Measurements from ENCODE around the gene CCDC74A. TPM values are rescaled to one million over a fixed set of nuclear protein-coding genes. Genes with fewer than 3 reads are reported as not detected.
"Not testable (repeated sequence)": the region's sequence is repeated elsewhere in the genome, so short reads cannot be mapped to it uniquely, and the experiment has no call there.

Gene CCDC74A
- total RNA-seq, 2 donors from 2014 or later = 2.0 to 4.1 TPM

DNA sequence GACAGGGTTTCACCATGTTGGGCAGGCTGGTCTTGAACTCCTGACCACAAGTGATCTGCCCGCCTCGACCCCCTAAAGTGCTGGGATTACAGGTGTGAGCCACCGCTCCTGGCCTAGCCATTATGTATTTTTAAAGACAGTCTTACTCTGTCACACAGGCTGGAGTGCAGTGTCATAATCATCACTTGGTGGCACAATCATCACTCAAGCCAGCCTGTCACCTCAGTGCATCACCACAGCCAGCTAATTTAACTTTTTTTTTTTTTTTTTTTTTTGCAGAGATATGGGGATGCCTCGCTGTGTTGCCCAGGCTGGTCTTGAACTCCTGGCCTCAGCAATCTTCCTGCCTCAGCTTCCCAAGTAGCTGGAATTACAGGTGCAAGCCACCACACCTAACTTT, 24.1 kb upstream of the CCDC74A start:
- not testable (repeated sequence) for H3K27me3 ChIP-seq; DNase-seq; H3K9ac ChIP-seq (ENCODE audit: low read depth in 2 of 2, low read length in 2 of 2); H3K36me3 ChIP-seq; H3K27ac ChIP-seq; H3K9me3 ChIP-seq; H3K4me3 ChIP-seq; H3K4me1 ChIP-seq
- intact Hi-C loops (cut with DNase I) = loop anchor here (10.0 kb wide), 1 partner anchor 1339 kb away; no protein-coding TSS in a partner anchor

DNA sequence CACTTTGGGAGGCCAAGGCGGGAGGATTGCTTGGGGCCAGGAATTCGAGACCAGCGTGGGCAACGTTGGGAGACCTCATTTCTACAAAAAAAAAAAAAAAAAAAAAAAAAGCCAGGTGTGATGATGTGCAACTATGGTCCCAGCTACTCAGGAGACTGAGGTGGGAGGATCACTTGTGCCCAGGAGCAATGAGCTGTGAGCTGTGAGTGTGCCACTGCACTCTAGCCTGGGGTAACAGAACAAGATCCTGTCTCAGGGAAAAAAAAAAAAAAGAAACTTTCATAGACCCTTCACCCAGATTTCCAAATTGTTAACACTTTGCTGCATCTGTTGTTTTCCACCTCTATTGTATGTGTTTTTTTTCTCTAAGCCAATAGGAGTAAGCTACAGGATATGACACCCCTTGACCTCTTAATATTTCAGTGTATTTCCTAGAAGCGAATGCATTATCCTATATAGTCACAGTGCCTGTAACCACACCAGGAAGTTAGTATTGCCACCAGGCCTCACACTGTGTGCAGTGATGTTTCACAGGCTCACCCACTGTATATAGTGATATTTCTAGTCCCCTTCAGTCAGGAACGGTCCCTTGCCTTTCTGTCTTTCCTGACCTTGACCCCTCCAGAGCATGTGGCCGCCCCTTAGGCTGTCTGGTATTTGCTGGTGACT, 23.5 kb upstream of the CCDC74A start:
- H3K9me3 ChIP-seq; H3K27me3 ChIP-seq; H3K4me1 ChIP-seq; H3K9ac ChIP-seq (ENCODE audit: low read depth in 2 of 2, low read length in 2 of 2); H3K27ac ChIP-seq; H3K36me3 ChIP-seq; H3K4me3 ChIP-seq; DNase-seq: not testable (repeated sequence)
- intact Hi-C loops (cut with DNase I) = loop anchor here (10.0 kb wide), 1 partner anchor 1339 kb away; no protein-coding TSS in a partner anchor

DNA sequence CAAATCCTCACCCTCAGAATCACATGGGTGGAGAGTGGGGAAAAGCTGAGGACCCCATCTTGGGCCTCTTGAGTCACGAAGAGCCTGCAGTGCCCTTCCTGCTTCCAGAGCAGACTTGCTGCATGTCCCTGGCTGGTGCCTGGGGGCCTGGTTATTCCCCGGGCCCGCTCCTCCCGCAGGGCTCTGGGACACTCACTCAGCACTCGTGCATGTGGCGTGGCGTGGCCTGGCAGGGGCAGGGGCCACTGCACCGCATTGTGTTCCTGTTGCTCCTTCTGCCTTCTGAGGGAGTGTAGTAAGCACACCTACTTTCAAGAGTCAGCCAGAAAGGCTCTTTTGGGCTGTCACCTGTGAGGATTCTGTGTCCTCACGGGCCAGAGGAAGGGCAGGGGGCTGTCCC, 18.1 kb upstream of the CCDC74A start:
- TF ChIP-seq, protein P1, sequence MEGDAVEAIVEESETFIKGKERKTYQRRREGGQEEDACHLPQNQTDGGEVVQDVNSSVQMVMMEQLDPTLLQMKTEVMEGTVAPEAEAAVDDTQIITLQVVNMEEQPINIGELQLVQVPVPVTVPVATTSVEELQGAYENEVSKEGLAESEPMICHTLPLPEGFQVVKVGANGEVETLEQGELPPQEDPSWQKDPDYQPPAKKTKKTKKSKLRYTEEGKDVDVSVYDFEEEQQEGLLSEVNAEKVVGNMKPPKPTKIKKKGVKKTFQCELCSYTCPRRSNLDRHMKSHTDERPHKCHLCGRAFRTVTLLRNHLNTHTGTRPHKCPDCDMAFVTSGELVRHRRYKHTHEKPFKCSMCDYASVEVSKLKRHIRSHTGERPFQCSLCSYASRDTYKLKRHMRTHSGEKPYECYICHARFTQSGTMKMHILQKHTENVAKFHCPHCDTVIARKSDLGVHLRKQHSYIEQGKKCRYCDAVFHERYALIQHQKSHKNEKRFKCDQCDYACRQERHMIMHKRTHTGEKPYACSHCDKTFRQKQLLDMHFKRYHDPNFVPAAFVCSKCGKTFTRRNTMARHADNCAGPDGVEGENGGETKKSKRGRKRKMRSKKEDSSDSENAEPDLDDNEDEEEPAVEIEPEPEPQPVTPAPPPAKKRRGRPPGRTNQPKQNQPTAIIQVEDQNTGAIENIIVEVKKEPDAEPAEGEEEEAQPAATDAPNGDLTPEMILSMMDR (IDR thresholded peaks at IDR 0.05) = no peak
- intact Hi-C loops (cut with DNase I) = loop anchor here (10.0 kb wide), 1 partner anchor 1345 kb away; no protein-coding TSS in a partner anchor
- Histone ChIP-seq H3K4me3 (no peak overlapping the region), H3K9me3 (no peaks in the 10 kb centered on the region), H3K27ac (no peak overlapping the region), H3K4me1 (no peaks in the 10 kb centered on the region), H3K9ac (ENCODE audit: low read depth in 2 of 2, low read length in 2 of 2) (no peak overlapping the region), H3K27me3 (no peaks in the 10 kb centered on the region), H3K36me3 (no peaks in the 10 kb centered on the region)
- no peak for DNase-seq

DNA sequence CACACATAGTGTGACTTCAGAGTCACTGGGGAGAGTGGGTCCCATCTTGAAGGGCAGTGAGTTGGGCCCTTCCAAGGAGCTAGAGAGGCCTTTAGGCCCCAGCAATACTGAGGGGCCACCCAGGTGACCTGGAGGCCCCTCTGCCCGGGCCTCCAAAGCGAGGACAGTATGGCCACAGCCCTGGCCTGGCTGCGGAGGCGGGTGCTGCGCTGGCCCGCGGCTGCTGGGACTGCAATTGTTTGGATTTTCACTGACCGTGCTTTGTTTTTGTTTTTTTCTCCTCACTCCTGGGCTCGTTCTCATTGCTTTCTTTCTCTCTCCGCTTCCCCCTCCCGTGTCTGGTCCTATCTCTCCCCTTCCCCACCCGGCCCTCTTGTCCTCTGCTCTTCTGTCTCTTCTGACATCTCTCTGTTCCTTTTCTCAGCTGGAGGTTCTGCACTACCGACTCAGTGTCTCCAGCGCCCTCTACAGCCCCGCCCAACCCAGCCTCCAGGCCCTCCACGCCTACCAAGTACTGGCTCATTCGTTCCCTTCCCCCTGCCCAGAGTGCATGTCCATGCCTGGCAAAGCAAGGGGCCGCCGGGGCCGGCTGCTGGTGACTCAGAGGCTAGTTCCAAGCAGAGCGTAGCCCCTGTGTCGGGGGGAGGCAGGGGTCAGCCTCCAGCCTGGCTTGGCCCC, 16.3 kb upstream of the CCDC74A start:
- H3K36me3 ChIP-seq; H3K4me3 ChIP-seq; intact Hi-C loops (cut with DNase I); H3K4me1 ChIP-seq; H3K27ac ChIP-seq; H3K9ac ChIP-seq (ENCODE audit: low read depth in 2 of 2, low read length in 2 of 2); H3K27me3 ChIP-seq; DNase-seq; H3K9me3 ChIP-seq: not testable (repeated sequence)

DNA sequence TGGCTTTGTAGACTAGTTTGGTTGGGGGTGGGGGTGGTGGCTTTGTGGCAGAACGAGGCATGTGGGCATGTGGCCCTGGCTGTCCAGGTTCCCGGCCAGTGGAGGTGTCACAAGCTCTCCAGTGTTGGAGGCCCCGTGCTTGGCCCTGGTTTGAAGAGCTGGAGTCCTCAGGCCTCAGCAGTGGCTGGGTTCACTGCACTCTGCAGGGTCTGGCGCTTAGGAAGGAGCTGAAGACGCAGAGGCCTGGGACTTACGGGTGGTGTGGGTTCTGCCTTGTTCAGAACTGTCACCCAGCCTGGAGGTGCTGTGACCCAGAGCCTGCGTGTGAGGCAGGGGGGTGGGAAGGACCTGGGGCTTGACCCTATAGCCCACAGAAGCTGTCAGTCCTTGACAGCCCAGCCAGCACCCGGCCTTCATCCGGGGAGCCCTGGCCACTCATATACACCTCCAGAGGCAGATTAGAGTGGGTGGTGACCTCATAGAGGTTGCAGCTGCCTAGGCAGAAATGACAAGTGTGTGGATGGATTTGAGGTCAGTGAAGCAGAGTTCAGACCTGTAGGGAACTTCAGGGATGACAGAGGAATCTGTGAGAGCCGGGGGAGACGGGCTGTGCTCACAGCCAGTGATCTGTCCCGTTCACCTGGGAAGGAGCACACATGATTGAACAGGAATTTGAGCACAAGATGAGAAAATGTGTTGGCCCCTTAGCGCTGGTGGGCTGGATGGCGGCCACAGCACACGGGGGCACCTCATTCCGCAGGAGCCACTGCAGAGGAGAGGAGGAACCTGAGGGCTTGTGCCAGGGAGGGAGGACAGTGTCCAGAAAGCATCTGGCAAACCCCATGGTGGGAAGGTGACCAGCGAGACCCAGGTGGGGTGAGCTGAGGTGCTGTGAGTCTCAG, 15.5 kb upstream of the CCDC74A start:
- H3K9ac ChIP-seq (ENCODE audit: low read depth in 2 of 2, low read length in 2 of 2); H3K4me1 ChIP-seq; DNase-seq; H3K36me3 ChIP-seq; H3K27ac ChIP-seq; intact Hi-C loops (cut with DNase I); H3K9me3 ChIP-seq; H3K27me3 ChIP-seq; H3K4me3 ChIP-seq: not testable (repeated sequence)

DNA sequence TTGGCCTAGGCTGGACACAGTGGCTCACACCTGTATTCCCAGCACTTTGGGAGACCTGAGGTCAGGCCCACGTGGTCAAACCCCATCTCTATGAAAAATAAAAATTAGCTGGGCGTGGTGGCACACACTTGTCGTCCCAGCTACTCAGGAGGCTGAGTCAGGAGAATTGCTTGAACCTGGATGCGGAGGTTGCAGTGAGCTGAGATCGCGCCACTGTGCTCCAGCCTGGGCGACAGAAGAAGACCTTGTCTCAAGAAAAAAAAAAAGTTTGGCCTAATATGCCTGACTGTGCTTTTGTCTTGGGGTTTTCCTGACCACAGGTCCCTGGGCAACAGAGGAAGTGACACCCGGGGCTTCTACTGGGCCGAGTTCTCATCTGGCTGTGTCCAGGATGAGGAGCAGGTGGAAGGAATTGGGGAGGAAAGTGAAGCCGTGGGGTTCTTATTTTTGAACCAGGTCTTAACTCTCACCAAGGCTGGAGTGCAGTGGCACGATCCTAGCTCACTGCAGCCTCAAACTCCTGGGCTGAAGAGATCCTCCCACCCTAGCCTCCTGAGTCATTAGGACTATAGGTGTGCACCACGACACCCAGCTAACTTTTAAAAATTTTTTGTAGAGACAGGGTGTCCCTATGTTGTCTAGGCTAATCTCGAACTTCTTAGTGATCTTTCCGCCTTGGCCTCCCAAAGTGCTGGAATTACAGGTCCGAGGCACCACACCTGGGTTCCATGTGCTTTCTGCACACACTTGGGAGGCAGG, 13.1 kb upstream of the CCDC74A start:
- H3K4me3 ChIP-seq; H3K27me3 ChIP-seq; intact Hi-C loops (cut with DNase I); H3K4me1 ChIP-seq; DNase-seq; H3K27ac ChIP-seq; H3K9ac ChIP-seq (ENCODE audit: low read depth in 2 of 2, low read length in 2 of 2); H3K9me3 ChIP-seq; H3K36me3 ChIP-seq: not testable (repeated sequence)

DNA sequence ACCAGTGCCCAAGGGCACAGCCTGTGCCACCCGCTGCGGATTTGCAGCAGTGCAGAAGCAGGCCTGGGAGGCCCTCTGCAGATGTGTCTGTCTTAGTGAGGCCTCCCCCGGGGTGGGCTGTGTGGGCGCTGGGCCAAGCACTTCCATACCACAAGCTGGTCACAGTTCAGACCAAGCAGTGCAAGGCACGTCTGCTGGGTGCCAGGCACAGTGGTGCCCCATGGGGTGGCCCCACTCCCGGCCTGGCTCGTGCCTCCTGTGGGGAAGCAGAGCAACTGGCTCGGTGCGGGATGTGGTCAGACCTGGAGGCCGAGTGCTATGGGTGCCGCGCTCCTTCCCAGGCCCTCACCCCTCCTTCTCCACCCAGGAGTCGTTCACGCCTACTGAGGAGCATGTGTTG, 12.5 kb upstream of the CCDC74A start:
- H3K9ac ChIP-seq (ENCODE audit: low read depth in 2 of 2, low read length in 2 of 2); DNase-seq; H3K27me3 ChIP-seq; H3K36me3 ChIP-seq; H3K4me3 ChIP-seq; intact Hi-C loops (cut with DNase I); H3K9me3 ChIP-seq; H3K4me1 ChIP-seq; H3K27ac ChIP-seq: not testable (repeated sequence)

DNA sequence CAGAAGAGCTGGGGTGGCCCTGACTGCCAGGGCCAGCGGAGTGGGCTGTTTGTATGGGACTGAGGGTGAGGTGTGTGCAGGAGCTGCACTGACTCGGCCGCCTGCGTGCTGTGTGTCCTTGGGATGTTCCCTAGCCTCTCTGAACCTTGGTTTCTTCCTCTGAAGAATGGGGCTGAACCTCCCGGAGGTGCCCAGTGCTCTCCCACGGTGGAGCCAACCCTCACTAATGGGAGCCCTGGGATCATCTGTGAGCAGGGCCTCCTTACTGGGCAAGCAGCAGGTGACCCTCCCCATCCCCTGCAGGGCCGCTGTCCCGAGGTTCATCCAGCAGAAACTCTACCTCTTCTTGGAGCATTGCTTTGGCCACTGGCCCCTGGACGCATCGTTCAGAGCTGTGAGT, 11.7 kb upstream of the CCDC74A start:
- DNase-seq = no peak
- H3K4me3 ChIP-seq = no peak overlapping the region
- H3K9me3 ChIP-seq = no peaks in the 10 kb centered on the region
- H3K9ac ChIP-seq (ENCODE audit: low read depth in 2 of 2, low read length in 2 of 2) = no peak overlapping the region
- H3K27me3 ChIP-seq = no peaks in the 10 kb centered on the region
- no peaks in the 10 kb centered on the region for H3K4me1 ChIP-seq
- intact Hi-C loops (cut with DNase I) = no loop called here
- no peaks in the 10 kb centered on the region for H3K36me3 ChIP-seq
- TF ChIP-seq, protein P1 (IDR thresholded peaks at IDR 0.05) = no peak
- no peak overlapping the region for H3K27ac ChIP-seq

DNA sequence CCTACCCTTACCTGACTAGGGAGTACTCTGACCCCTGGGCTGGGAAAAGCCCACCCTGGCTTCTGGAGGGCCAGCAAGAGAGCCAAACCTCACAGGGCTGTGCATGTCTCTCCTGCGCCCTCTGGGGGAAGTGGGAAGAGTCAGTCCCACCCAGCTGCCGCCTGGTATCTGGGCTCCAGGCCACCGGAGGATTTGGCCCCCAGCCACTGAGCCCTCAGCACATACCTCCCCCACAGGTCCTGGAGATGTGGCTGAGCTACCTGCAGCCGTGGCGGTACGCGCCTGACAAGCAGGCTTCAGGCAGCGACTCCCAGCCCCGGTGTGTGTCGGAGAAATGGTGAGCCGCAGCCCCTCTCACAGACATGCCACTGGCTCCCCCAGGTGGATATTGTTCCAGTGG, 11.1 kb upstream of the CCDC74A start:
- H3K9me3 ChIP-seq; H3K9ac ChIP-seq (ENCODE audit: low read depth in 2 of 2, low read length in 2 of 2); H3K27ac ChIP-seq; H3K4me1 ChIP-seq; H3K4me3 ChIP-seq; H3K36me3 ChIP-seq; H3K27me3 ChIP-seq; DNase-seq; intact Hi-C loops (cut with DNase I): not testable (repeated sequence)
